ENCODE data around the gene SPG21.
A peak's percentile ranks its signal among the peaks of the same experiment; 100 is the strongest.
"Not testable (repeated sequence)": the region's sequence is repeated elsewhere in the genome, so short reads cannot be mapped to it uniquely, and the experiment has no call there.

Gene SPG21

GRCh38 chr15:65027593-65027992 is 37.9 kb upstream of the SPG21 start:
- Histone ChIP-seq H3K4me3 (ENCODE audit: low read length) (peak overlapping the region; percentile 87; the same call in 1 of the 2 replicates), H3K27me3 (ENCODE audit: insufficient read depth, low read length) (no peaks in the 10 kb centered on the region), H3K36me3 (ENCODE audit: insufficient read depth, low read length) (peaks cover 37% of the 10 kb centered on the region), H3K27ac (ENCODE audit: low read depth, low read length) (no peak overlapping the region), H3K4me1 (ENCODE audit: insufficient read depth, low read length) (no peaks in the 10 kb centered on the region), H3K9me3 (ENCODE audit: insufficient read depth, low read depth, low read length) (no peaks in the 10 kb centered on the region), H3K9ac (ENCODE audit: low read depth, low read length) (no peak overlapping the region)
- WGBS, result no CpG with 5 or more reads among the region's 1 CpG

- peaks cover 40% of the 10 kb centered on the region for H3K36me3 ChIP-seq (ENCODE audit: insufficient read depth, low read length)
- H3K27me3 ChIP-seq (ENCODE audit: insufficient read depth, low read length), result no peaks in the 10 kb centered on the region
- H3K9me3 ChIP-seq (ENCODE audit: insufficient read depth, low read depth, low read length), result no peaks in the 10 kb centered on the region
- H3K4me1 ChIP-seq (ENCODE audit: insufficient read depth, low read length), result no peaks in the 10 kb centered on the region
- H3K9ac ChIP-seq (ENCODE audit: low read depth, low read length), result no peak overlapping the region
- H3K27ac ChIP-seq (ENCODE audit: low read depth, low read length), result no peak overlapping the region
- 89% methylated on average over 6 of the region's 6 CpGs for WGBS
- H3K4me3 ChIP-seq (ENCODE audit: low read length), result no peak overlapping the region
Observed at GRCh38 chr15:65026756-65027155, 37.0 kb upstream of the SPG21 start.

- Histone ChIP-seq H3K9ac (ENCODE audit: low read depth, low read length) (no peak overlapping the region), H3K27ac (ENCODE audit: low read depth, low read length) (no peak overlapping the region), H3K4me1 (ENCODE audit: insufficient read depth, low read length) (no peaks in the 10 kb centered on the region), H3K4me3 (ENCODE audit: low read length) (no peak overlapping the region), H3K36me3 (ENCODE audit: insufficient read depth, low read length) (peaks cover 85% of the 10 kb centered on the region), H3K9me3 (ENCODE audit: insufficient read depth, low read depth, low read length) (no peaks in the 10 kb centered on the region), H3K27me3 (ENCODE audit: insufficient read depth, low read length) (no peaks in the 10 kb centered on the region)
Observed at GRCh38 chr15:65021488-65021887, 31.8 kb upstream of the SPG21 start.

- no peak overlapping the region for H3K9ac ChIP-seq (ENCODE audit: low read depth, low read length)
- no peak overlapping the region for H3K4me3 ChIP-seq (ENCODE audit: low read length)
- H3K36me3 ChIP-seq (ENCODE audit: insufficient read depth, low read length), result peaks cover 85% of the 10 kb centered on the region
- WGBS, result 92% methylated on average over 1 of the region's 1 CpG
- no peaks in the 10 kb centered on the region for H3K9me3 ChIP-seq (ENCODE audit: insufficient read depth, low read depth, low read length)
- no peaks in the 10 kb centered on the region for H3K27me3 ChIP-seq (ENCODE audit: insufficient read depth, low read length)
- no peak overlapping the region for H3K27ac ChIP-seq (ENCODE audit: low read depth, low read length)
- H3K4me1 ChIP-seq (ENCODE audit: insufficient read depth, low read length), result no peaks in the 10 kb centered on the region
Observed at GRCh38 chr15:65020419-65020818, 30.7 kb upstream of the SPG21 start.

GRCh38 chr15:65011198-65011597 is 21.5 kb upstream of the SPG21 start:
- not testable (repeated sequence) for H3K4me1 ChIP-seq (ENCODE audit: insufficient read depth, low read length); H3K27ac ChIP-seq (ENCODE audit: low read depth, low read length); H3K4me3 ChIP-seq (ENCODE audit: low read length); H3K9ac ChIP-seq (ENCODE audit: low read depth, low read length); H3K9me3 ChIP-seq (ENCODE audit: insufficient read depth, low read depth, low read length); H3K27me3 ChIP-seq (ENCODE audit: insufficient read depth, low read length)
- H3K36me3 ChIP-seq (ENCODE audit: insufficient read depth, low read length), result peaks cover 46% of the 10 kb centered on the region
- 93% methylated on average over 3 of the region's 4 CpGs for WGBS

GRCh38 chr15:65008983-65009382 is 19.3 kb upstream of the SPG21 start:
- Histone ChIP-seq H3K27ac (ENCODE audit: low read depth, low read length) (no peak overlapping the region), H3K27me3 (ENCODE audit: insufficient read depth, low read length) (no peaks in the 10 kb centered on the region), H3K4me1 (ENCODE audit: insufficient read depth, low read length) (no peaks in the 10 kb centered on the region), H3K9me3 (ENCODE audit: insufficient read depth, low read depth, low read length) (peaks cover 3% of the 10 kb centered on the region; the same call in 1 of the 2 replicates), H3K9ac (ENCODE audit: low read depth, low read length) (no peak overlapping the region), H3K4me3 (ENCODE audit: low read length) (no peak overlapping the region), H3K36me3 (ENCODE audit: insufficient read depth, low read length) (peaks cover 46% of the 10 kb centered on the region)
- WGBS, result 84% methylated on average over 1 of the region's 2 CpGs

GRCh38 chr15:65006876-65007275 is 17.2 kb upstream of the SPG21 start:
- Histone ChIP-seq H3K36me3 (ENCODE audit: insufficient read depth, low read length) (peaks cover 39% of the 10 kb centered on the region), H3K4me1 (ENCODE audit: insufficient read depth, low read length) (no peaks in the 10 kb centered on the region), H3K27me3 (ENCODE audit: insufficient read depth, low read length) (no peaks in the 10 kb centered on the region), H3K9me3 (ENCODE audit: insufficient read depth, low read depth, low read length) (peaks cover 3% of the 10 kb centered on the region; the same call in 1 of the 2 replicates), H3K4me3 (ENCODE audit: low read length) (no peak overlapping the region), H3K27ac (ENCODE audit: low read depth, low read length) (no peak overlapping the region), H3K9ac (ENCODE audit: low read depth, low read length) (no peak overlapping the region)
- WGBS, result 88% methylated on average over 3 of the region's 3 CpGs

- no peaks in the 10 kb centered on the region for H3K27me3 ChIP-seq (ENCODE audit: insufficient read depth, low read length)
- peaks cover 28% of the 10 kb centered on the region for H3K36me3 ChIP-seq (ENCODE audit: insufficient read depth, low read length)
- H3K27ac ChIP-seq (ENCODE audit: low read depth, low read length), result no peak overlapping the region
- whole genome bisulfite sequencing, result 99% methylated on average over 3 of the region's 3 CpGs
- H3K4me1 ChIP-seq (ENCODE audit: insufficient read depth, low read length), result no peaks in the 10 kb centered on the region
- no peak overlapping the region for H3K9ac ChIP-seq (ENCODE audit: low read depth, low read length)
- peaks cover 3% of the 10 kb centered on the region; the same call in 1 of the 2 replicates for H3K9me3 ChIP-seq (ENCODE audit: insufficient read depth, low read depth, low read length)
- H3K4me3 ChIP-seq (ENCODE audit: low read length), result no peak overlapping the region
Observed at GRCh38 chr15:65004993-65005392, 15.3 kb upstream of the SPG21 start.

- no peaks in the 10 kb centered on the region for H3K9me3 ChIP-seq (ENCODE audit: insufficient read depth, low read depth, low read length)
- 89% methylated on average over 4 of the region's 4 CpGs for WGBS
Observed at GRCh38 chr15:64997745-64998375, 8.1 kb upstream of the SPG21 start.

GRCh38 chr15:64997066-64997465 is 7.4 kb upstream of the SPG21 start:
- 93% methylated on average over 5 of the region's 5 CpGs for WGBS
- H3K9ac ChIP-seq (ENCODE audit: low read depth, low read length), result no peak overlapping the region
- H3K4me3 ChIP-seq (ENCODE audit: low read length), result no peak overlapping the region
- H3K36me3 ChIP-seq (ENCODE audit: insufficient read depth, low read length), result no peaks in the 10 kb centered on the region
- no peak overlapping the region for H3K27ac ChIP-seq (ENCODE audit: low read depth, low read length)
- no peaks in the 10 kb centered on the region for H3K27me3 ChIP-seq (ENCODE audit: insufficient read depth, low read length)
- H3K4me1 ChIP-seq (ENCODE audit: insufficient read depth, low read length), result no peaks in the 10 kb centered on the region
- no peaks in the 10 kb centered on the region for H3K9me3 ChIP-seq (ENCODE audit: insufficient read depth, low read depth, low read length)

More at GRCh38 chr15:64997745-64998375, 8.1 kb upstream of the SPG21 start:
- H3K4me3 ChIP-seq (ENCODE audit: low read length), result no peak overlapping the region
- no peak overlapping the region for H3K9ac ChIP-seq (ENCODE audit: low read depth, low read length)
- no peak overlapping the region for H3K27ac ChIP-seq (ENCODE audit: low read depth, low read length)
- no peaks in the 10 kb centered on the region for H3K4me1 ChIP-seq (ENCODE audit: insufficient read depth, low read length)
- no peaks in the 10 kb centered on the region for H3K27me3 ChIP-seq (ENCODE audit: insufficient read depth, low read length)
- H3K36me3 ChIP-seq (ENCODE audit: insufficient read depth, low read length), result peaks cover 4% of the 10 kb centered on the region; the same call in 1 of the 2 replicates

- H3K4me1 ChIP-seq (ENCODE audit: insufficient read depth, low read length), result 0 out of 2 replicates have a peak, but pooled peaks cover 4% of the 10 kb centered on the region
- H3K27ac ChIP-seq (ENCODE audit: low read depth, low read length), result no peak overlapping the region
- no peak overlapping the region for H3K4me3 ChIP-seq (ENCODE audit: low read length)
- H3K27me3 ChIP-seq (ENCODE audit: insufficient read depth, low read length), result no peaks in the 10 kb centered on the region
- no peaks in the 10 kb centered on the region for H3K36me3 ChIP-seq (ENCODE audit: insufficient read depth, low read length)
- WGBS, result 100% methylated on average over 1 of the region's 1 CpG
- H3K9ac ChIP-seq (ENCODE audit: low read depth, low read length), result no peak overlapping the region
- H3K9me3 ChIP-seq (ENCODE audit: insufficient read depth, low read depth, low read length), result no peaks in the 10 kb centered on the region
Observed at GRCh38 chr15:64993290-64993689, 3.6 kb upstream of the SPG21 start.
